PC-3 (cell line): ENCODE results near the gene CEP170B. TPM values are rescaled to one million over a fixed set of nuclear protein-coding genes. Genes with fewer than 3 reads are reported as not detected.

Source experiments
- ATAC-seq: fragments of 200-7000 bp; cut with Tn5 transposase; 2 replicates; pipeline ENCODE4 v1.9.1; 2020; ENCODE audit warnings: mild to moderate bottlenecking, moderate library complexity
- BruUV-seq: library from RNA; stranded (reverse); fragments of 400-500 nt; replicated peaks from 2 replicates; lab custom pipeline; 2021; lab: Mats Ljungman, UMichigan
- CTCF ChIA-PET: fragments of 300-600 bp; sonication (Branson Sonifier 250); formaldehyde crosslinking; loops from one replicate; lab custom pipeline; 2022; ENCODE audit warnings: antibody characterized with exemption; lab: Charles Lee
- POLR2A ChIA-PET: fragments of 300-600 bp; sonication (Branson Sonifier 250); formaldehyde crosslinking; loops from one replicate; lab custom pipeline; 2022; ENCODE audit warnings: antibody characterized with exemption; ENCODE audit not compliant: unreplicated experiment; lab: Charles Lee
- DNase-seq: peaks from one replicate; pipeline ENCODE4 v3.0.0-alpha.2; 2015
- H2AFZ ChIP-seq: fragments of 300-600 bp; sonication (generic); 2 replicates; pipeline ENCODE4 v1.6.0; 2016; ENCODE audit warnings: antibody characterized with exemption, low read length
- H3F3A ChIP-seq: fragments of 300-600 bp; sonication (generic); one replicate; pipeline ENCODE4 v1.6.0; 2017; ENCODE audit warnings: antibody characterized with exemption, low read length, control low read depth, mild to moderate bottlenecking; ENCODE audit not compliant: unreplicated experiment
- H3K27ac ChIP-seq: fragments of 300-600 bp; sonication (generic); 2 replicates; pipeline ENCODE4 v1.5.1; 2016; ENCODE audit warnings: mild to moderate bottlenecking, low read length
- H3K27me3 ChIP-seq: fragments of 300-600 bp; sonication (generic); 2 replicates; pipeline ENCODE4 v1.6.1; 2016; ENCODE audit warnings: low read length, mixed read lengths
- H3K36me3 ChIP-seq: fragments of 300-600 bp; sonication (generic); 2 replicates; pipeline ENCODE4 v1.6.1; 2016; ENCODE audit warnings: low read depth, mixed run types, low read length, mixed read lengths
- H3K4me1 ChIP-seq: fragments of 300-600 bp; sonication (generic); 2 replicates; pipeline ENCODE4 v1.5.1; 2016; ENCODE audit warnings: low read length; ENCODE audit not compliant: insufficient read depth
- H3K4me2 ChIP-seq: fragments of 300-600 bp; sonication (generic); 2 replicates; pipeline ENCODE4 v1.6.0; 2016; ENCODE audit warnings: low read length
- H3K4me3 ChIP-seq: fragments of 300-600 bp; sonication (generic); 2 replicates; pipeline ENCODE4 v1.5.1; 2016; ENCODE audit warnings: mild to moderate bottlenecking, low read length, mixed read lengths
- H3K79me2 ChIP-seq: fragments of 300-600 bp; sonication (generic); 2 replicates; pipeline ENCODE4 v1.6.1; 2017; ENCODE audit warnings: low read length, mixed read lengths
- H3K9ac ChIP-seq: fragments of 300-600 bp; sonication (generic); 2 replicates; pipeline ENCODE4 v1.6.0; 2016; ENCODE audit warnings: mild to moderate bottlenecking, low read length
- H3K9me2 ChIP-seq: fragments of 300-600 bp; sonication (generic); replicated peaks from 2 replicates; pipeline ENCODE4 v1.6.1; 2016; ENCODE audit warnings: mixed run types, low read length, mixed read lengths
- H3K9me3 ChIP-seq: fragments of 300-600 bp; sonication (generic); 2 replicates; pipeline ENCODE4 v1.6.1; 2016; ENCODE audit warnings: low read length, mixed read lengths
- H4K20me1 ChIP-seq: fragments of 300-600 bp; sonication (generic); 2 replicates; pipeline ENCODE4 v1.6.1; 2016; ENCODE audit warnings: low read length, mixed read lengths
- EZH2 ChIP-seq: fragments of 300-600 bp; sonication (generic); IDR thresholded peaks from one replicate; pipeline ENCODE4 v1.6.1; 2017; ENCODE audit warnings: antibody characterized with exemption, mild to moderate bottlenecking, low read length; ENCODE audit not compliant: unreplicated experiment
- EZH2phosphoT487 ChIP-seq: fragments of 300-600 bp; sonication (generic); IDR thresholded peaks from 2 replicates; pipeline ENCODE4 v1.6.1; 2018; ENCODE audit warnings: mild to moderate bottlenecking, antibody characterized with exemption, low read length, borderline replicate concordance
- intact Hi-C: fragments of 100-400 bp; cut with micrococcal nuclease; formaldehyde crosslinking; loops from 2 replicates; pipeline ENCODE4 v1.9.0; 2023
- total RNA-seq: library from RNA; depleted of rRNA; stranded (reverse); fragments of >200 nt; gene quantifications from 2 replicates; pipeline ENCODE4 v1.2.3, GENCODE V29; 2014
- TF ChIP-seq, protein P1 (sequence below): fragments of 300-600 bp; sonication (generic); conservative IDR thresholded peaks from 2 replicates; pipeline ENCODE4 v1.5.1; 2017; ENCODE audit warnings: antibody characterized with exemption, low read depth, mild to moderate bottlenecking, low read length

CEP170B gene
- total RNA-seq, 1 experiment from 2014 or later, result 33.2 TPM

DNA sequence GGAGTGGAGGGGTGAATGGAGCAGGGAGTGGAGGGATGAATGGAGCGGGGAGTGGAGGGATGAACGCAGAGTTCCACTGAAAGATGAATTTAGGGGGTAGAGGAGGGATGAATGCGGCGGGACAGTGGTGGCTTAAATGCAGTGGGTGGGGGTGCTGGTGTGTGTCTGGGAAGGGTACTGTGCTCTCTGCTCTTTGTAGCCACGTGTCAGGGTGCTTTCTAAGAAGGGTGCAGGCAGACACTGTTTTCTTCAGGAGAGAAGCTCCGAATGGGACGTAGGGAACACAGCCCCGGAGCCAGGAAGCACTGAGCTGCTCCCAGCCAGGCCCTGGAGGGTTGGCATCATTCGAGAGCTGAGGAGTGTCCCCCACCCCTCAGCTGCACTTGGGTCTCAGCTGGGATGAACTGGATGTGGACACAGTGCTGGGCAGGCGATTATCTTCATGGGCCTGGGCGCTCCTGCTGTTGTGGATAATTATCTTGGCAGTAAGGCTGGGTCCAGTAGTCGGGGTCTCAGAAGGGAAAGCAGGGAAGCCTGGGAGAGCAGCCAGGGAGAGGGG, 9.5 kb upstream of the CEP170B start:
- Histone ChIP-seq H3K9me2 (no peaks in the 10 kb centered on the region), H2AFZ (no peak overlapping the region), H3K9ac (no peak overlapping the region), H3K4me1 (no peaks in the 10 kb centered on the region), H3F3A (no peaks in the 10 kb centered on the region), H3K4me2 (no peak overlapping the region), H3K79me2 (no peaks in the 10 kb centered on the region), H3K9me3 (no peaks in the 10 kb centered on the region), H4K20me1 (no peaks in the 10 kb centered on the region), H3K27ac (no peak overlapping the region), H3K4me3 (no peak overlapping the region), H3K36me3 (no peaks in the 10 kb centered on the region), H3K27me3 (no peaks in the 10 kb centered on the region)
- no peak for ATAC-seq
- DNase-seq, result no peak
- BruUV-seq, result no TSS peak
- TF ChIP-seq EZH2 (no peak), EZH2phosphoT487 (no peak)
- TF ChIP-seq, protein P1, sequence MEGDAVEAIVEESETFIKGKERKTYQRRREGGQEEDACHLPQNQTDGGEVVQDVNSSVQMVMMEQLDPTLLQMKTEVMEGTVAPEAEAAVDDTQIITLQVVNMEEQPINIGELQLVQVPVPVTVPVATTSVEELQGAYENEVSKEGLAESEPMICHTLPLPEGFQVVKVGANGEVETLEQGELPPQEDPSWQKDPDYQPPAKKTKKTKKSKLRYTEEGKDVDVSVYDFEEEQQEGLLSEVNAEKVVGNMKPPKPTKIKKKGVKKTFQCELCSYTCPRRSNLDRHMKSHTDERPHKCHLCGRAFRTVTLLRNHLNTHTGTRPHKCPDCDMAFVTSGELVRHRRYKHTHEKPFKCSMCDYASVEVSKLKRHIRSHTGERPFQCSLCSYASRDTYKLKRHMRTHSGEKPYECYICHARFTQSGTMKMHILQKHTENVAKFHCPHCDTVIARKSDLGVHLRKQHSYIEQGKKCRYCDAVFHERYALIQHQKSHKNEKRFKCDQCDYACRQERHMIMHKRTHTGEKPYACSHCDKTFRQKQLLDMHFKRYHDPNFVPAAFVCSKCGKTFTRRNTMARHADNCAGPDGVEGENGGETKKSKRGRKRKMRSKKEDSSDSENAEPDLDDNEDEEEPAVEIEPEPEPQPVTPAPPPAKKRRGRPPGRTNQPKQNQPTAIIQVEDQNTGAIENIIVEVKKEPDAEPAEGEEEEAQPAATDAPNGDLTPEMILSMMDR, result no peak
- POLR2A ChIA-PET, result no interaction called here
- CTCF ChIA-PET, result no interaction called here
- intact Hi-C loops, result no loop called here

- no TSS peak for BruUV-seq
- Histone ChIP-seq H3K79me2 (no peaks in the 10 kb centered on the region), H3K9ac (no peak overlapping the region), H3K27me3 (no peaks in the 10 kb centered on the region), H4K20me1 (no peaks in the 10 kb centered on the region), H2AFZ (no peak overlapping the region), H3K4me3 (no peak overlapping the region), H3K9me3 (no peaks in the 10 kb centered on the region), H3K4me2 (no peak overlapping the region), H3K36me3 (no peaks in the 10 kb centered on the region), H3F3A (no peaks in the 10 kb centered on the region), H3K4me1 (no peaks in the 10 kb centered on the region), H3K27ac (no peak overlapping the region), H3K9me2 (no peaks in the 10 kb centered on the region)
- DNase-seq (no peak), ATAC-seq (peak; percentile 21; the same call in 1 of the 2 replicates)
- ChIA-PET CTCF (interaction anchor here (0.5 kb wide), 1 partner anchor 60 kb away, joined by 5 read pairs; no protein-coding TSS in a partner anchor), POLR2A (no interaction called here)
- TF ChIP-seq EZH2 (no peak), EZH2phosphoT487 (no peak)
- TF ChIP-seq, protein P1, result no peak
- intact Hi-C loops, result no loop called here
Observed at GRCh38 chr14:104856157-104856868, 8.8 kb upstream of the CEP170B start.
